Measurements from ENCODE around the gene PDE4DIP.
"Not testable (repeated sequence)": the region's sequence is repeated elsewhere in the genome, so short reads cannot be mapped to it uniquely, and the experiment has no call there.

The PDE4DIP gene

GRCh38 chr1:148823822-148824221 is 20.4 kb upstream of the PDE4DIP start:
- DNase-seq; H2AK5ac ChIP-seq (ENCODE audit: low read length, severe bottlenecking); H3K23ac ChIP-seq (ENCODE audit: low read length in 2 of 2); H3K9ac ChIP-seq (ENCODE audit: low read length); H3K9me3 ChIP-seq (ENCODE audit: control insufficient read depth, low read length); H3K79me1 ChIP-seq (replicated peaks; ENCODE audit: low read length, poor library complexity, severe bottlenecking); H2BK12ac ChIP-seq (ENCODE audit: low read length in 2 of 2); H3K4ac ChIP-seq (ENCODE audit: low read depth in 1 of 2, low read length in 2 of 2); H4K8ac ChIP-seq (ENCODE audit: low read length); H3K36me3 ChIP-seq (ENCODE audit: control insufficient read depth in 1 of 2, insufficient read depth in 2 of 2, low read depth in 1 of 2, low read length in 2 of 2); H3K4me3 ChIP-seq (ENCODE audit: insufficient read depth in 1 of 2, low read depth in 1 of 2, low read length in 2 of 2); H3K27me3 ChIP-seq (ENCODE audit: control insufficient read depth in 1 of 2, insufficient read depth in 1 of 2, low read length in 2 of 2); H2AFZ ChIP-seq (ENCODE audit: low read depth, low read length); H4K91ac ChIP-seq (ENCODE audit: low read length); H3K27ac ChIP-seq (ENCODE audit: low read length, poor library complexity, severe bottlenecking); H3K14ac ChIP-seq (ENCODE audit: low read length in 2 of 2); H2BK5ac ChIP-seq (ENCODE audit: low read depth, low read length, poor library complexity, severe bottlenecking); H3K18ac ChIP-seq (ENCODE audit: low read depth in 1 of 2, low read length in 2 of 2); H2BK120ac ChIP-seq (ENCODE audit: low read depth, low read length); H3K4me2 ChIP-seq (ENCODE audit: low read length, poor library complexity, severe bottlenecking); H3K4me1 ChIP-seq (ENCODE audit: control insufficient read depth, insufficient read depth, low read depth, low read length); H2BK15ac ChIP-seq (ENCODE audit: low read depth, poor library complexity, severe bottlenecking): not testable (repeated sequence)
- no CpG with 5 or more reads among the region's 2 CpGs for WGBS

GRCh38 chr1:148825029-148825428 is 19.2 kb upstream of the PDE4DIP start:
- WGBS, result no CpG with 5 or more reads among the region's 2 CpGs
- DNase-seq; H2BK15ac ChIP-seq (ENCODE audit: low read depth, poor library complexity, severe bottlenecking): not testable (repeated sequence)

GRCh38 chr1:148828531-148828930 is 15.7 kb upstream of the PDE4DIP start:
- H3K4me3 ChIP-seq (ENCODE audit: insufficient read depth in 1 of 2, low read depth in 1 of 2, low read length in 2 of 2); H4K91ac ChIP-seq (ENCODE audit: low read length); H3K9me3 ChIP-seq (ENCODE audit: control insufficient read depth, low read length); H3K27ac ChIP-seq (ENCODE audit: low read length, poor library complexity, severe bottlenecking); H2BK12ac ChIP-seq (ENCODE audit: low read length in 2 of 2); H2BK15ac ChIP-seq (ENCODE audit: low read depth, poor library complexity, severe bottlenecking); H3K14ac ChIP-seq (ENCODE audit: low read length in 2 of 2); H2AK5ac ChIP-seq (ENCODE audit: low read length, severe bottlenecking); H3K4ac ChIP-seq (ENCODE audit: low read depth in 1 of 2, low read length in 2 of 2); H3K36me3 ChIP-seq (ENCODE audit: control insufficient read depth in 1 of 2, insufficient read depth in 2 of 2, low read depth in 1 of 2, low read length in 2 of 2); H2AFZ ChIP-seq (ENCODE audit: low read depth, low read length); H3K4me2 ChIP-seq (ENCODE audit: low read length, poor library complexity, severe bottlenecking); H3K9ac ChIP-seq (ENCODE audit: low read length); H2BK5ac ChIP-seq (ENCODE audit: low read depth, low read length, poor library complexity, severe bottlenecking); H3K27me3 ChIP-seq (ENCODE audit: control insufficient read depth in 1 of 2, insufficient read depth in 1 of 2, low read length in 2 of 2); H4K8ac ChIP-seq (ENCODE audit: low read length); H3K18ac ChIP-seq (ENCODE audit: low read depth in 1 of 2, low read length in 2 of 2); H3K79me1 ChIP-seq (replicated peaks; ENCODE audit: low read length, poor library complexity, severe bottlenecking); H3K4me1 ChIP-seq (ENCODE audit: control insufficient read depth, insufficient read depth, low read depth, low read length); DNase-seq; H2BK120ac ChIP-seq (ENCODE audit: low read depth, low read length); H3K23ac ChIP-seq (ENCODE audit: low read length in 2 of 2): not testable (repeated sequence)
- no CpG with 5 or more reads among the region's 2 CpGs for WGBS

More at GRCh38 chr1:148825029-148825428, 19.2 kb upstream of the PDE4DIP start:
- H3K4me1 ChIP-seq (ENCODE audit: control insufficient read depth, insufficient read depth, low read depth, low read length); H2BK5ac ChIP-seq (ENCODE audit: low read depth, low read length, poor library complexity, severe bottlenecking); H4K91ac ChIP-seq (ENCODE audit: low read length); H2BK12ac ChIP-seq (ENCODE audit: low read length in 2 of 2); H3K18ac ChIP-seq (ENCODE audit: low read depth in 1 of 2, low read length in 2 of 2); H2AK5ac ChIP-seq (ENCODE audit: low read length, severe bottlenecking); H2BK120ac ChIP-seq (ENCODE audit: low read depth, low read length); H3K4me2 ChIP-seq (ENCODE audit: low read length, poor library complexity, severe bottlenecking); H4K8ac ChIP-seq (ENCODE audit: low read length); H3K79me1 ChIP-seq (replicated peaks; ENCODE audit: low read length, poor library complexity, severe bottlenecking); H3K4me3 ChIP-seq (ENCODE audit: insufficient read depth in 1 of 2, low read depth in 1 of 2, low read length in 2 of 2); H3K9ac ChIP-seq (ENCODE audit: low read length); H3K14ac ChIP-seq (ENCODE audit: low read length in 2 of 2); H2AFZ ChIP-seq (ENCODE audit: low read depth, low read length); H3K23ac ChIP-seq (ENCODE audit: low read length in 2 of 2); H3K36me3 ChIP-seq (ENCODE audit: control insufficient read depth in 1 of 2, insufficient read depth in 2 of 2, low read depth in 1 of 2, low read length in 2 of 2); H3K9me3 ChIP-seq (ENCODE audit: control insufficient read depth, low read length); H3K4ac ChIP-seq (ENCODE audit: low read depth in 1 of 2, low read length in 2 of 2); H3K27me3 ChIP-seq (ENCODE audit: control insufficient read depth in 1 of 2, insufficient read depth in 1 of 2, low read length in 2 of 2); H3K27ac ChIP-seq (ENCODE audit: low read length, poor library complexity, severe bottlenecking): not testable (repeated sequence)

GRCh38 chr1:148828962-148829361 is 15.3 kb upstream of the PDE4DIP start:
- not testable (repeated sequence) for H2AK5ac ChIP-seq (ENCODE audit: low read length, severe bottlenecking); H2BK5ac ChIP-seq (ENCODE audit: low read depth, low read length, poor library complexity, severe bottlenecking); H3K9me3 ChIP-seq (ENCODE audit: control insufficient read depth, low read length); H3K36me3 ChIP-seq (ENCODE audit: control insufficient read depth in 1 of 2, insufficient read depth in 2 of 2, low read depth in 1 of 2, low read length in 2 of 2); H4K91ac ChIP-seq (ENCODE audit: low read length); H3K4me2 ChIP-seq (ENCODE audit: low read length, poor library complexity, severe bottlenecking); H3K79me1 ChIP-seq (replicated peaks; ENCODE audit: low read length, poor library complexity, severe bottlenecking); H2BK15ac ChIP-seq (ENCODE audit: low read depth, poor library complexity, severe bottlenecking); H3K23ac ChIP-seq (ENCODE audit: low read length in 2 of 2); H3K4me1 ChIP-seq (ENCODE audit: control insufficient read depth, insufficient read depth, low read depth, low read length); H3K4ac ChIP-seq (ENCODE audit: low read depth in 1 of 2, low read length in 2 of 2); H3K4me3 ChIP-seq (ENCODE audit: insufficient read depth in 1 of 2, low read depth in 1 of 2, low read length in 2 of 2); H3K9ac ChIP-seq (ENCODE audit: low read length); H4K8ac ChIP-seq (ENCODE audit: low read length); H3K27ac ChIP-seq (ENCODE audit: low read length, poor library complexity, severe bottlenecking); H2AFZ ChIP-seq (ENCODE audit: low read depth, low read length); H3K14ac ChIP-seq (ENCODE audit: low read length in 2 of 2); H3K27me3 ChIP-seq (ENCODE audit: control insufficient read depth in 1 of 2, insufficient read depth in 1 of 2, low read length in 2 of 2); H3K18ac ChIP-seq (ENCODE audit: low read depth in 1 of 2, low read length in 2 of 2); H2BK120ac ChIP-seq (ENCODE audit: low read depth, low read length); H2BK12ac ChIP-seq (ENCODE audit: low read length in 2 of 2); DNase-seq

Measured in mesenchymal stem cell (in vitro differentiated cells and primary cell).